ENCODE data around the gene HMCN2.

Gene HMCN2

GRCh38 chr9:130478152-130478551, 212.6 kb downstream of the HMCN2 start:
- no peak for DNase-seq (ENCODE audit: low read depth, low spot score)
- TF ChIP-seq, protein P1, sequence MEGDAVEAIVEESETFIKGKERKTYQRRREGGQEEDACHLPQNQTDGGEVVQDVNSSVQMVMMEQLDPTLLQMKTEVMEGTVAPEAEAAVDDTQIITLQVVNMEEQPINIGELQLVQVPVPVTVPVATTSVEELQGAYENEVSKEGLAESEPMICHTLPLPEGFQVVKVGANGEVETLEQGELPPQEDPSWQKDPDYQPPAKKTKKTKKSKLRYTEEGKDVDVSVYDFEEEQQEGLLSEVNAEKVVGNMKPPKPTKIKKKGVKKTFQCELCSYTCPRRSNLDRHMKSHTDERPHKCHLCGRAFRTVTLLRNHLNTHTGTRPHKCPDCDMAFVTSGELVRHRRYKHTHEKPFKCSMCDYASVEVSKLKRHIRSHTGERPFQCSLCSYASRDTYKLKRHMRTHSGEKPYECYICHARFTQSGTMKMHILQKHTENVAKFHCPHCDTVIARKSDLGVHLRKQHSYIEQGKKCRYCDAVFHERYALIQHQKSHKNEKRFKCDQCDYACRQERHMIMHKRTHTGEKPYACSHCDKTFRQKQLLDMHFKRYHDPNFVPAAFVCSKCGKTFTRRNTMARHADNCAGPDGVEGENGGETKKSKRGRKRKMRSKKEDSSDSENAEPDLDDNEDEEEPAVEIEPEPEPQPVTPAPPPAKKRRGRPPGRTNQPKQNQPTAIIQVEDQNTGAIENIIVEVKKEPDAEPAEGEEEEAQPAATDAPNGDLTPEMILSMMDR (IDR thresholded peaks at IDR 0.05; ENCODE audit: low read depth, low read length) = no peak
- in situ Hi-C loops (cut with HindIII; ENCODE audit: low sequenced_read_pairs) = no loop called here
- no peak overlapping the region for H3K4me3 ChIP-seq (ENCODE audit: low read depth, low read length)

DNA sequence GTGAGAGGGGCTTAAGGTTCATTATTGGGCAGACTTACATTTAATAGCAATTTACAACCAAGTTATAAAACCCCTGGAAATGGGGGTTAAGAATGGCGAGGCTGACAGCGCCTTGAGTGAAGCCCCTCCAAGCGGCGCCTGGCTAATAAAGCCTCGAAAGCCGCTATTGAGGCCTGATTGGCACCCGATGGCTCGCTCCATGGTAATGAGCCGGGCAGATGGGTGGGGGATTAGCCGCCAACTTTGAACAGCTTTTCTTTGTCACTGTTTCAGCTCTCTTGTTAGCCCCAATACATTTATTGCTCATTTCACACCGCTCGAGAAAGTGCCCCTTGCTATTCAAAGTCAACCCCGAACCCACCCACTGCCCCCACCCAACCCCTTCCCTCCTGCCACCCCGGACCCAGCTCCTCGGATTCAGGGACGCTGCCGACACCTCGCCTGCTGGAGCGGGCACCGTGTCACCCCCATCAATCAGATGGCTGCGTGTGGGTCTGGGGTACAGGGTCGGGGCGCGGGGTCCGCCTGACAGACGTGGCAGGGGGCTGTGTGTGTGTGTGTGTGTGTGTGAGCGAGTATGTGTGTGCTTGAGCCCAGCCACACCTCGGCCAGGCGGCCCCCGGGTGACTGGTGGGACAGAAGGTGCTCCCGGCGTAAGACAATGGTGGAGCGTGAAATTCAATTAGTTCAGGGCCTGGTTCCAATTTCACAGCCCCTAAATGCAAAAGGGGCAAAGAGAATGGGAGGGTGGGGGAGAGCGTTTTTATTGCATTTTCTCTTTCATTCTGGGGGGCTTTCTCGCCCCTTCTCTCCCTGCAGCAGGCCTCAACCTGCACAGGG, 213.4 kb downstream of the HMCN2 start:
- no peak for DNase-seq (ENCODE audit: low read depth, low spot score)

DNA sequence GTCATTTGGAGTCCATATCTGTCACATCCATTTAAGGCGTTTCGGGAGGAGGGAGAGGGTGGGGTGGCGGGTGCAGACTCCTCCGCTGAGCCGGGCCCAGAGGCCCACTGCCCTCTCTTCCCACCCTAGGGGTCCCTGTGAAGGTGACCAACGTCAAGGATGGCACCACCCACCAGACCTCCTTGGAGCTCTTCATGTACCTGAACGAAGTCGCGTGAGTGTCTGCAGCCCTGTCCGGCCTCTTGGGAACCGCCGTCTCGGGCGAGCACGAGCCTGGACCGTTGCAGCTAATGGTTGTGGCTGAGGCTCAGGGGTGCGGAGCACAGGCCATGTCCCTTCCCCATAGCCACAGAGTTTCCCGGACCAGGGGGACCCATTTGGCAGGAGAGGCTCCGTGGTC, 214.0 kb downstream of the HMCN2 start:
- TF ChIP-seq, protein P1 (IDR thresholded peaks at IDR 0.05; ENCODE audit: low read depth, low read length) = no peak
- no peak overlapping the region for H3K4me3 ChIP-seq (ENCODE audit: low read depth, low read length)
- no peak for DNase-seq (ENCODE audit: low read depth, low spot score)
- in situ Hi-C loops (cut with HindIII; ENCODE audit: low sequenced_read_pairs) = no loop called here

More for the DNA sequence above, 213.4 kb downstream of the HMCN2 start:
- TF ChIP-seq, protein P1 (IDR thresholded peaks at IDR 0.05; ENCODE audit: low read depth, low read length) = no peak
- in situ Hi-C loops (cut with HindIII; ENCODE audit: low sequenced_read_pairs) = no loop called here
- no peak overlapping the region for H3K4me3 ChIP-seq (ENCODE audit: low read depth, low read length)

DNA sequence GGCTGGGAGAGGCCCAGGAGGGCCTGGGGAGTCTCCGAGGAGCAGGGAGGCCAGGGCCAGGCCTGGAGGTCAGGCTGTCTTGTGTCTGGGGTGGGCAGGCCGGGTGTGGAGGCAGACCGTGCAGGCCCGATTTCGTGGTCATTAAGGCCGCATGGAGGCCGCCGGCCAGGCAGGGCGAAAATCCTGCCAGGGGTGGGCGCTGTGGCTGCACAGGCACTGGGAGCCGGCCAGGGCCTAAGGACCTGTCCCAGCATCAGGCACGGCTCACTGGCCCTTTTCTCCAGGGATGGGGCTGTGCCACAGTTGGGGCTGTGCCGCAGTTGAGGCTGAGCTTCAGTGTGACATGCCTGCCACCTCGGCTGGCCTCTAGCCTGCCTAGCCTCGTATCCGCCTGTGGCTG, 215.1 kb downstream of the HMCN2 start:
- DNase-seq (ENCODE audit: low read depth, low spot score) = no peak
- TF ChIP-seq, protein P1 (IDR thresholded peaks at IDR 0.05; ENCODE audit: low read depth, low read length) = peak; percentile 23
- in situ Hi-C loops (cut with HindIII; ENCODE audit: low sequenced_read_pairs) = no loop called here
- H3K4me3 ChIP-seq (ENCODE audit: low read depth, low read length) = no peak overlapping the region

- TF ChIP-seq, protein P1 (IDR thresholded peaks at IDR 0.05; ENCODE audit: low read depth, low read length) = no peak
- in situ Hi-C loops (cut with HindIII; ENCODE audit: low sequenced_read_pairs) = no loop called here
- no peak for DNase-seq (ENCODE audit: low read depth, low spot score)
- H3K4me3 ChIP-seq (ENCODE audit: low read depth, low read length) = no peak overlapping the region
Observed at GRCh38 chr9:130482463-130482862, 216.9 kb downstream of the HMCN2 start.

GRCh38 chr9:130483371-130483971, 217.9 kb downstream of the HMCN2 start:
- TF ChIP-seq, protein P1 (IDR thresholded peaks at IDR 0.05; ENCODE audit: low read depth, low read length) = no peak
- DNase-seq (ENCODE audit: low read depth, low spot score) = no peak
- H3K4me3 ChIP-seq (ENCODE audit: low read depth, low read length) = no peak overlapping the region
- in situ Hi-C loops (cut with HindIII; ENCODE audit: low sequenced_read_pairs) = no loop called here
